ENCODE measurements around the gene C6orf62. TPM values are rescaled to one million over a fixed set of nuclear protein-coding genes. Genes with fewer than 3 reads are reported as not detected.
"Not testable (repeated sequence)": the region's sequence is repeated elsewhere in the genome, so short reads cannot be mapped to it uniquely, and the experiment has no call there.

C6orf62 gene
- 94.4 and 124 TPM in 2 replicates for total RNA-seq (2014; rRNA removed; shearing (Covaris generic))

DNA sequence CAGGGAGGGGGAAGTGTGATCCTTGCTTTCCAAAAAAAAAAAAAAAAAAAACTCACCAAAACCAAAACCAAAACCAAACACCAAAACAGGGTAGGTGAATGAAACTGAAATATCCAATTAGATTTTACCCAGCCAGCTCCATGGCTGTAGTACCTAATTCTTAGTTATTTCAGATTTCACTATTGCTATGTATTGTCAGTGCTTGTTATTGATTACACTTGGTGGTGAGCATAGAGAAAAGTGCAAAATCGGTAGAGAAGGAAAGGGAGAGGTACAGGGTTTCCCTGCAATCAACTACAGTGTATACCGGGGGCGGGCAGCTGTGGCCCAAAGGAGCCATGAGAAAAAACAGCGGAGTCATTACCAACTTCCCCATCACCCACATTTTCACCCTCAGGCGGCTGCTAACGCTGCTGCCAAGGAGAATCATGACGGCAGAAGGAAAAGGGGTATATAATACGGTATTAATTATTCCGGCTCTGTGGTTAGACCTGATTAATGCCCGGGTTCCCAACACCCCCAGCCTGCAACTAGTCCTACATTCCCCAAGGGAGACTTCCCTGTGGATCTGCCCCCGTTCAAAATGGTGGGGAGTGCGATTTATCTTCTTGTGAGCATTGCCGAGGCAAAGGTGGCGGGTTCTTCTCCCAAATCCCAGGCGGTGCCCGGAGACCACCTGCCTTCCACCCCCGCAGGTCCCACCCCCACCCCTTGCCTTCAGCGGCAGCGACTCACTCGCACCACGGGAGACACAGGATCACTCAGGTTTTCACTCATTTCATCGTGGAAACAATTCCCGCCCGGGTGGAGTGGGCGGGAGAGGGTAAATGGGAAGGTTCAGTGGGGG, at the start of gene C6orf62:
C6orf62 (minus strand) TSS at position 30 of the 847 bp plus-strand sequence. CDS start 486 bp downstream, outside the sequence.
- H3K27me3 ChIP-seq (replicated peaks), result no peaks in the 10 kb centered on the region
- no peaks in the 10 kb centered on the region for H3K9me3 ChIP-seq (replicated peaks)
- peak within 1 kb of the TSS; percentile 98 for H3K27ac ChIP-seq
- H3K36me3 ChIP-seq, result peaks cover 55% of the 10 kb centered on the region
- peak in 1 of 2 experiments; percentile 54 for DNase-seq (ENCODE audit: low read depth in 1 of 2, low spot score in 2 of 2)
- peaks cover 16% of the 10 kb centered on the region for H3K4me1 ChIP-seq (replicated peaks)
- peak within 1 kb of the TSS; percentile 67 for H3K4me3 ChIP-seq

DNA sequence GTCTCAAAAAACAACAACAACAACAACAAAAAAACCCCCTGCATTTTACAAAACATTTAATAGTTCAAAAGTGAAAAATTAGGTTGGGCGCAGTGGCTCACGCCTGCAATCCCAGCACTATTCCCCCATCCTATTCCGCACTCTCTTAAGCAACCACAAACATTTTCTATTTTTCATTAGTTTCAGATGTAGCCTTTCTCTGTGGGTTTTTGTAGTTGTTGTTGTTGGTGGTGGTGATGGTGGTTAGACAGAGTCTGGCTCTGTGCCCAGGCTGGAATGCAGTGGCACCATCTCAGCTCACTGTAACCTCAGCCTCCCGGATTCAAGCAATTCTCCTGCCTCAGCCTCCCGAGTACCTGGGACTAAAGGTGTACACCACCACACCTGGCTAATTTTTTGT, 49.4 kb upstream of the C6orf62 start:
- Histone ChIP-seq H3K4me1 (replicated peaks) (peaks cover 10% of the 10 kb centered on the region), H3K27ac (no peak overlapping the region), H3K27me3 (replicated peaks) (no peaks in the 10 kb centered on the region), H3K36me3 (no peaks in the 10 kb centered on the region), H3K9me3 (replicated peaks) (no peaks in the 10 kb centered on the region), H3K4me3 (no peak overlapping the region)
- DNase-seq (ENCODE audit: low read depth in 1 of 2, low spot score in 2 of 2), result peak; percentile 33 to 54

DNA sequence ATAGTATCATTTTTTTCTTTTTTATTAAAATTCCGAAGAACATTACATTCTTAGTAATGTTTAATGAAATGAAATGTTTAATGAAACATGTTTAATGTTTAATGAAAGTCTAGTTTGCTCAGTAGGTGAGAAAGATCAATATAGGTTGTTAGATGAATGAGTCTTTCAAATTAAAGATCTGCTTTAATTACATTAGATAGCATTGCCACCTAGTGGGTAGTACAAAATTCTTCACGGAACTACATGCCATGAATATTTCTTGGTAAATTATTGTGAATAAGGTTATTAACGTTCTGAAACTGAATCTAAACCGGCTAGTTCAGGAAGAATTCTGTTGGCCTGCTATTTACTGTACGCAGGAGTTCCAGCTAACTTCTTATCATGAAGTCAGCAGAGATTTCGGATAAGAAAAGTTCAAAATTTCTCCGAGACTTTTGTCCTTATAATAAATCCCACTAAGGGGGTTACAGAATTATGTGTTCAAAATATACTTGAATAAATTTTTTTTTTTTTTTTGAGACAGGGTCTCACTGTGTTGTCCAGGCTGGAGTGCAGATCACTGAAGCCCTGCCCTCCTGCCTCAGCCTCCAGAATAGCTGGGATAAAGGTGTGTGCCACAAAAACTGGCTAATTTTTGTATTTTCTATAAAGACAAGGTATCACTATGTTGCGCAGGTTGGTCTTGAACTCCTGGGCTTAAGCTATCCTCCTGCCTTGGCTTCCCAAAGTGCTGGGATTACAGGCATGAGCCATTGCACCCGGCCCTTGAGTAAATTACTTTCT, 47.9 kb upstream of the C6orf62 start:
- H3K27ac ChIP-seq, result no peak overlapping the region
- no peak overlapping the region for H3K4me3 ChIP-seq
- no peaks in the 10 kb centered on the region for H3K27me3 ChIP-seq (replicated peaks)
- no peaks in the 10 kb centered on the region for H3K9me3 ChIP-seq (replicated peaks)
- H3K4me1 ChIP-seq (replicated peaks), result peaks cover 10% of the 10 kb centered on the region
- H3K36me3 ChIP-seq, result no peaks in the 10 kb centered on the region
- no peak for DNase-seq (ENCODE audit: low read depth in 1 of 2, low spot score in 2 of 2)

DNA sequence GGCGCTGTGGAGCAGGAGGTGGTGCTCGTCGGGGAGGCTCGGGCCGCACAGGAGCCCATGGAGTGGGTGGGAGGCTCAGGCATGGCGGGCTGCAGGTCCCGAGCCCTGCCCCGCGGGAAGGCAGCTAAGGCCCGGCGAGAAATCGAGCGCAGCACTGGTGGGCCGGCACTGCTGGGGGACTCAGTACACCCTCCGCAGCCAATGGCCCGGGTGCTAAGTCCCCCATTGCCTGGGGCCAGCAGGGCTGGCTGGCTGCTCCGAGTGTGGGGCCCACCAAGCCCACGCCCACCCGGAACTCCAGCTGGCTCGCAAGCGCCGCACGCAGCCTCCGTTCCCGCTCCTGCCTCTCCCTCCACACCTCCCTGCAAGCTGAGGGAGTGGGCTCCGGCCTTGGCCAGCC, 47.0 kb upstream of the C6orf62 start:
- H3K4me1 ChIP-seq (replicated peaks); H3K4me3 ChIP-seq; H3K27ac ChIP-seq; H3K36me3 ChIP-seq; H3K27me3 ChIP-seq (replicated peaks); H3K9me3 ChIP-seq (replicated peaks); DNase-seq (ENCODE audit: low read depth in 1 of 2, low spot score in 2 of 2): not testable (repeated sequence)

DNA sequence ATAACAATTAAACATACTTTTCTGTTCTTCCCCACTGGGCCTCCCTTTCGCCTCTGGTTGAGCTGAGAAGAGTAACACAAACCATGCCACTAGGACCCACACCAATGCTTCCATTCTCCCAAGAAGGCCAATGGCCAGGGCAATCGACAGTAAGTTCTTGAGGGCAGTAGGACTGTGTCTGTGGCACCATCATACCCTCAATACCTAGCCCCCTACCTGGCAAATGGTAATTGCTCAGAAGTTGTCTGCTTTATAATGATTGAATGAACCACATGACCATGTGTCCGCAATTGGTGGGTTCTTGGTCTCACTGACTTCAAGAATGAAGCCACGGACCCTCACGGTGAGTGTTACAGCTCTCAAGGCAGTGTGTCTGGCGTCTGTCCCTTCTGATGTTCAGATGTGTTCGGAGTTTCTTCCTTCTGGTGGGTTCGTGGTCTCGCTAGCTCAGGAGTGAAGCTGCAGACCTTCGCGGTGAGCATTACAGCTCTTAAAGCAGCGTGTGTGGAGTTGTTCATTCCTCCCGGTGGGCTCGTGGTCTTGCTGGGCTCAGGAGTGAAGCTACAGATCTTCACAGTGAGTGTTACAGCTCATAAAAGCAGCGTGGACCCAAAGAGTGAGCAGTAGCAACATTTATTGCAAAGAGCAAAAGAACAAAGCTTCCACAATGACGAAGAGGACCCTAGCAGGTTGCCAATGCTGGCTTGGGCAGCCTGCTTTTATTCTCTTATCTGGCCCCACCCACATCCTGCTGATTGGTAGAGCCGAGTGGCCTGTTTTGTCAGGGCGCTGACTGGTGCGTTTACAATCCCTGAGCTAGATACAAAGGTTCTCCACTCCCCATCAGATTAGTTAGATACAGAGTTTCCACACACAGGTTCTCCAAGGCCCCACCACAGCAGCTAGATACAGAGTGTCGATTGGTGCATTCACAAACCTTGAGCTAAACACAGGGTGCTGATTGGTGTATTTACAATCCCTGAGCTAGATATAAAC, 46.2 kb upstream of the C6orf62 start:
- H3K4me3 ChIP-seq; H3K9me3 ChIP-seq (replicated peaks); DNase-seq (ENCODE audit: low read depth in 1 of 2, low spot score in 2 of 2): not testable (repeated sequence)

DNA sequence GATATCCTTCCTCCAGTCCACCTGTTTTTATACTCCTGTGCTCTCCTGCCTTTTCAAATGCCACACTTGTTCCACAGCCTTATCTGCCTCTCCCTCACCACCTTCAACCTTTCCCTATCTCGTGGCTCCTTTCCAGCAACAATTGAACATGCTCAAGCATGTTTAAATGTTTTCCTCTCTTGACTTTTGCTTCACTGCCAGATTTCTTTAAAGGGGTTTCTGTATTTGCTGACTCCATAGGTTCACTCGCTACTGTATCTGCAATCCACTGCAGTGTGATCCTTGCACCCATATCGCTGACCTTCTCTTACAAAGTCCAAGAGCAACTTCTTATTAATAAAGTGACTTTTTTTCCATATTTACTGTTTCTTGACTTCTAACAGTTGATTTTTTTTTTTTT, 44.6 kb upstream of the C6orf62 start:
- DNase-seq (ENCODE audit: low read depth in 1 of 2, low spot score in 2 of 2), result no peak
- H3K4me3 ChIP-seq, result no peak overlapping the region
- no peaks in the 10 kb centered on the region for H3K4me1 ChIP-seq (replicated peaks)
- H3K27me3 ChIP-seq (replicated peaks), result no peaks in the 10 kb centered on the region
- no peaks in the 10 kb centered on the region for H3K9me3 ChIP-seq (replicated peaks)
- no peaks in the 10 kb centered on the region for H3K36me3 ChIP-seq
- H3K27ac ChIP-seq, result no peak overlapping the region

More for the DNA sequence above, 46.2 kb upstream of the C6orf62 start:
- not testable (repeated sequence) for H3K36me3 ChIP-seq; H3K27me3 ChIP-seq (replicated peaks); H3K4me1 ChIP-seq (replicated peaks); H3K27ac ChIP-seq

- no peaks in the 10 kb centered on the region for H3K4me1 ChIP-seq (replicated peaks)
- H3K36me3 ChIP-seq, result no peaks in the 10 kb centered on the region
- no peaks in the 10 kb centered on the region for H3K9me3 ChIP-seq (replicated peaks)
- H3K27me3 ChIP-seq (replicated peaks), result no peaks in the 10 kb centered on the region
- H3K4me3 ChIP-seq, result no peak overlapping the region
- no peak for DNase-seq (ENCODE audit: low read depth in 1 of 2, low spot score in 2 of 2)
- H3K27ac ChIP-seq, result no peak overlapping the region
Measured at GRCh38 chr6:24761851-24762250, 42.9 kb upstream of the C6orf62 start.

GRCh38 chr6:24761193-24761835, 42.4 kb upstream of the C6orf62 start:
- Histone ChIP-seq H3K27me3 (replicated peaks) (no peaks in the 10 kb centered on the region), H3K27ac (no peak overlapping the region), H3K4me1 (replicated peaks) (no peaks in the 10 kb centered on the region), H3K9me3 (replicated peaks) (no peaks in the 10 kb centered on the region), H3K4me3 (no peak overlapping the region), H3K36me3 (no peaks in the 10 kb centered on the region)
- DNase-seq (ENCODE audit: low read depth in 1 of 2, low spot score in 2 of 2), result no peak

DNA sequence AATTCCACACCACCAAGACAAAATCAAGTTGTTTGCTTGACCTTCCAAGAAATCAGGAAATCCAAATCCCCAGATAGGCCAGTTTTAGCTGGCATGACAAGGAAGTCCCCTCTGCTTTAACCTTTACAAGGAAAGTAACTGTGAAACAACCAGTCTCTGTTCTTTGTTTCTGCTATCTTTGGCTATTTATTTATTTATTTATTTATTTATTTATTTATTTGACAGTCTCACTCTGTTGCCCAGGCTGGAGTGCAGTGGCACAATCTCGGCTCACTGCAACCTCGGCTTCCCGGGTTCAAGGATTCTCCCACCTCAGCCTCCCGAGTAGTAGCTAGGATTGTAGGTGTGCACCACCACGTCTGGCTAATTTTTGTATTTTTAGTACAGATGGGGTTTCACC, 41.3 kb upstream of the C6orf62 start:
- no peak overlapping the region for H3K4me3 ChIP-seq
- no peaks in the 10 kb centered on the region for H3K36me3 ChIP-seq
- H3K9me3 ChIP-seq (replicated peaks), result no peaks in the 10 kb centered on the region
- H3K27ac ChIP-seq, result no peak overlapping the region
- H3K27me3 ChIP-seq (replicated peaks), result no peaks in the 10 kb centered on the region
- no peaks in the 10 kb centered on the region for H3K4me1 ChIP-seq (replicated peaks)
- DNase-seq (ENCODE audit: low read depth in 1 of 2, low spot score in 2 of 2), result no peak

GRCh38 chr6:24759718-24760117, 40.8 kb upstream of the C6orf62 start:
- H3K27ac ChIP-seq, result no peak overlapping the region
- no peaks in the 10 kb centered on the region for H3K27me3 ChIP-seq (replicated peaks)
- no peak overlapping the region for H3K4me3 ChIP-seq
- no peaks in the 10 kb centered on the region for H3K9me3 ChIP-seq (replicated peaks)
- DNase-seq (ENCODE audit: low read depth in 1 of 2, low spot score in 2 of 2), result no peak
- no peaks in the 10 kb centered on the region for H3K4me1 ChIP-seq (replicated peaks)
- no peaks in the 10 kb centered on the region for H3K36me3 ChIP-seq

GRCh38 chr6:24757611-24758010, 38.7 kb upstream of the C6orf62 start:
- no peaks in the 10 kb centered on the region for H3K27me3 ChIP-seq (replicated peaks)
- DNase-seq (ENCODE audit: low read depth in 1 of 2, low spot score in 2 of 2), result no peak
- H3K36me3 ChIP-seq, result no peaks in the 10 kb centered on the region
- no peak overlapping the region for H3K27ac ChIP-seq
- H3K4me3 ChIP-seq, result no peak overlapping the region
- no peaks in the 10 kb centered on the region for H3K9me3 ChIP-seq (replicated peaks)
- no peaks in the 10 kb centered on the region for H3K4me1 ChIP-seq (replicated peaks)

DNA sequence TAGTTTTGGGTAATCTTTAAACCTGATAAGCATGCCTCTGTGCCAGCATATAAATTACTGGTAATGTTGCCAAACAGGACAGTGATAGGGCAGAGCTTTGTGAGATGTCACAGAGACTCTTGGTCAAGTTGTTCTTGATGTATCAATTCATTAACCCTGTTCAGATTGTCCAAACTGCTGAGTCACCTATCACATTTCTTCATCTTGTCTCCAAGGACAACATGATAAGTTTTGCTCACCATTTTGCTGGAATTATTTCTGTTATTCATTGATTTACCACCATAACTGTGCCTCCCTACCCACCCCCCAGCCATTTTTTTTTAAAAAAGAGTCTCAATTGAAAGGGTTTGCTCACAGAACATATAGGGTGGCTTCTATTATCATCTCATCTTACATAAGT, 36.3 kb upstream of the C6orf62 start:
- no peaks in the 10 kb centered on the region for H3K9me3 ChIP-seq (replicated peaks)
- DNase-seq (ENCODE audit: low read depth in 1 of 2, low spot score in 2 of 2), result no peak
- no peaks in the 10 kb centered on the region for H3K27me3 ChIP-seq (replicated peaks)
- no peak overlapping the region for H3K4me3 ChIP-seq
- H3K27ac ChIP-seq, result no peak overlapping the region
- no peaks in the 10 kb centered on the region for H3K36me3 ChIP-seq
- no peaks in the 10 kb centered on the region for H3K4me1 ChIP-seq (replicated peaks)

DNA sequence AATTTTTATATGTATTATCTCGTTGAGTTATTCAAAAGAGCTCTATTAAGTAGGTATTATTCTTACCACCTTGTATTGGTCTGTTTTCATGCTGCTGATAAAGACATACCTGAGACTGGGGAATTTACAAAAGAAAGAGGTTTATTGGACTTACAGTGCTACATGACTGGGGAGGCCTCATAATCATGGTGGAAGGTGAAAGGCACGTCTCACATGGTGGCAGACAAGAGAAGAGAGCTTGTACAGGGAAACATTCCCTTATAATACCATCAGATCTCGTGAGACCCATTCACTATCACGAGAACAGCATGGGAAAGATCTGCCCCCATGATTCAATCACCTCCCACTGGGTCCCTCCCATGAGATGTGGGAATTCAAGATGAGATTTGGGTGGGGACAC, 35.4 kb upstream of the C6orf62 start:
- H3K4me3 ChIP-seq; H3K4me1 ChIP-seq (replicated peaks); H3K27me3 ChIP-seq (replicated peaks); H3K27ac ChIP-seq; H3K36me3 ChIP-seq; DNase-seq (ENCODE audit: low read depth in 1 of 2, low spot score in 2 of 2); H3K9me3 ChIP-seq (replicated peaks): not testable (repeated sequence)
